Measurements from ENCODE around the gene TIMM22.
"Not testable (repeated sequence)": the region's sequence is repeated elsewhere in the genome, so short reads cannot be mapped to it uniquely, and the experiment has no call there.

Gene TIMM22

DNA sequence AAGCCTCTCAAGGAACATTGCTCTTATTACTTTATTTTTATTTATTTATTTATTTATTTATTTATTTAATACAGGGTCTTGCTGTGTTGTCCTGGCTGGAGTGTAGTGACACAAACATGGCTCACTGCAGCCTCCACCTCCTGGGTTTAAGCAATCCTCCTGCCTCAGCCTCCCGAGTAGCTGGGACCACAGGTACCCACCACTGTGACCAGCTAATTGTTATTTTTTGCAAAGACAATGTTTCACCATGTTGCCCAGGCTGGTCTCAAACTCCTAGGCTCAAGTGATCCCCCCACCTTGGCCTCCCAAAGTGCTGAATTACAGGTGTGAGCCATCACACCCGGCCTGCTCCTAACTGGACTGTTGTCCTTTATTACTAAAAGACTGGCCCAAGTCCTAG, 22.2 kb upstream of the TIMM22 start:
- DNase-seq: not testable (repeated sequence)

DNA sequence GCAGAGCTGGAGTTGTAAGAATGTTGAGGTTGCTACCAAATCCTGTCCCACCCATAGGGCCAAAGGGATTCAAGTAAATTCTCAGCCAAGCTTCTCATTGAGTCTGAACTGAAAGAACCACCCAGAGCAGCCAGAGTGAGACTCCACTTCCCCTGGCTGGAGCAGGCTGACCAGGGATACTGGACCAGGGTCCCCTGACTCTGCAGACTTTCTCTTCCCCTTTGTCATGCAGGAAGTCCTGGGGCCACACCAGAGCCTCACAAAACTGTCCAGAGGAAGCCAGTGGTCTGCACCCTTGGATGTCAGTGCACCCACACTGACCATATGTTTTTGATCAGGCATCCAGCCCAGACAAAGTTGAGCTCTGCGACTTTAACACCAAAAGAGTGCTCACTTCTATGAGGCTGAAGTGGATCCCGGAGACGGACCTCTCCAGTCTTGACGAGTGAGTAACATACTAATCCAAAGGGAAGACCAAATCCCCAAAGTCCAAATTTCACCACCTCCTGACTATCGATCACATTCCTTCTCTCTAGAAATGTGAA, 21.5 kb upstream of the TIMM22 start:
- DNase-seq: no peak

DNA sequence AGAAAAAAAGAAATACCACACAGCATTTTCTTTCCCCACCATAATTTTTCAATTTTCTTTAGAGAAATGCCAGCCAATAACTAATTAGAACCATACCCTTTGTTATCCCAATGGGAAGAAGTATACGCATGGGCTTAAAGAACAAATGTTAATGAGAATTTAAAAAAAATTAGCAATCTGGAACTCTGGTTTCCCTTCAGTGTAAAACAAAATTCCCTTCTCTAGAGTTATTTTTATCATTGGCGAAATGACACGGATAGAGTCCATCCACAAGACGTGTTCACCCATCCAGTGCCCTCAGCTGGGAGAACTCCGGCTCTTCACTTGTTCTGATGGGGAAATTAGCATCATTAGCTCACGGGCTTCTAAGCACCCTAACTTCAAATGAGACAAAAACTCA, 20.6 kb upstream of the TIMM22 start:
- DNase-seq: no peak

DNA sequence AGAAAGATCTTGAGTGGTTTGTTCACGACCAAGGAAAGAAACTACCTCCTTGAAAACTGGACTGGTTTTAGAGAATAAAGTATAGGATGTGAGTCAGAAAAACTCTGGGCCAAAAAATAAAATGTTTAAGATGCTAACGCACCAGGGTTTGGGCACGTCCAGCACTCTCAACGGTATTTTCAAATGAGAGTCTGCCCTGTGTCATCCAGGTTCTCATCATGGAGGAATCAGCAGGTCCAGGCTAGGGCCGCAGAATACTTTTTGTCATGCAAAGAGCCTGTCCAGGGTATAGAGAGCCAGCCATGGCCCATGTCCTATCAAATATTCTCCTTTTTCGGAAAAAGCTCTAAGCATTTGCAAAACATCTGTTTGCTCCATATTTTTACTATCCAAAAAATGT, 19.8 kb upstream of the TIMM22 start:
- DNase-seq: no peak

DNA sequence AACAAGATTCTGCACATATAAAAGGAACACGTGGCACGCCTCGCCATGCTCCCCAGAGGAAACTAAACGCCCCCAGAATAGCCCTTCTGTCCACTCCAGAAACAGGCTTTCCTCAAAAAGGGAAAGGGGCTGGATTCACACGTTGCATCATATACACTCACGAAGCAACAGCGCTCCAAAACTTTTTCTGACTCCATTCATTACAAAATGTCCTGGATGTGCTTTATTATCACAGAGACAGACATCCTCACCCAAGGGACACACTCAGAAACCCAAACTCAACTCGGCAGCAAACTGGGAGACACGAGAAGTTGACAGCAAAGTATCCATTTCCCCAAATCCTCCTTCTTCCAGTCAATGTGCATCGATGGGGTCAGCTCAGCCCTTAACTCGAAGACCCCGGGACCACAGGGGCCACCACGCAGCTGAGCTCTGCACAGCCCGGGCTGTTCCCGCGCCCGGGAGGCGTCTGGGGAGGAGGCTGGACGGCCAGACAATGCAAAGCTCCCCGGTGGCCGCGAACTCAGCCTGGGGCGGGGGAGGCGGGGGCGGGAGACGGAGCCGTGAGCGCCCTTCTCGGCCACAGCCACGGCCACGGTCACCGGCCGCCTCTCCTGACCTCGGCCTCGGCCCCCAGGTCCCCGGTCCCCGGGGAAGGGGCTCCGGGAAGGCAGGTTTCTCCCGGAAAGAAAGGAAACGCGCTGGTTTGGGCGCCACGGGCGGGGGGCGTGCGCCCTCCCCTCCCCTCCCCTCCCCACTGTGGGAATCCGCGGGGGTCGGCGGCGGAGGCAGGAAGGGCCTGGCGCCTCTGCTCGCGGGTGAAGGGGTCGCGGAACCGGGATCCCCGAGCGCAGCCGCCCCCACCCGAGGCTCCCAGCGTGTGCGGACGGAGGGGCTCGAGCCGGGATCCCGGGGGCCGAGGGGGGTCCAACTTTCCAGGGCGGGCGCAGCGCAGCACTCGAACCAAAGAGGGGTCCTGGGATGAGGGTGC, 18.5 kb upstream of the TIMM22 start:
- DNase-seq: peak in 1 of 4 experiments; percentile 10

DNA sequence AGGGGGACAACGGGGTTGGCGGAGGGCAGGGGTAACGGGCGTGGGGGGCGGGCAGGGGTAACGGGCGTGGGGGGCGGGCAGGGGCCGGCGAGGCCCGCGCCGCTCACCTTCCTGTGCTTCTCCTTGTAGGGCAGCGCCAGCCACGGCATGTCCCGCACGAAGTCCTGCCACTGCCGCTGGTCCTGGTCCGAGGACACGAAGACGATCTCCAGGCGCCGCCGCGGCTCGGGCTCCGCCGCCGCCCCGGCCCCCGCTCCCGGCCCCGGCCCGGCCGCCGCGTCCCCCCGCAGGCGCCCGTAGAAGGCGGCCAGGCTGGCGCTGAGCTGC, 17.8 kb upstream of the TIMM22 start:
- DNase-seq: no peak

DNA sequence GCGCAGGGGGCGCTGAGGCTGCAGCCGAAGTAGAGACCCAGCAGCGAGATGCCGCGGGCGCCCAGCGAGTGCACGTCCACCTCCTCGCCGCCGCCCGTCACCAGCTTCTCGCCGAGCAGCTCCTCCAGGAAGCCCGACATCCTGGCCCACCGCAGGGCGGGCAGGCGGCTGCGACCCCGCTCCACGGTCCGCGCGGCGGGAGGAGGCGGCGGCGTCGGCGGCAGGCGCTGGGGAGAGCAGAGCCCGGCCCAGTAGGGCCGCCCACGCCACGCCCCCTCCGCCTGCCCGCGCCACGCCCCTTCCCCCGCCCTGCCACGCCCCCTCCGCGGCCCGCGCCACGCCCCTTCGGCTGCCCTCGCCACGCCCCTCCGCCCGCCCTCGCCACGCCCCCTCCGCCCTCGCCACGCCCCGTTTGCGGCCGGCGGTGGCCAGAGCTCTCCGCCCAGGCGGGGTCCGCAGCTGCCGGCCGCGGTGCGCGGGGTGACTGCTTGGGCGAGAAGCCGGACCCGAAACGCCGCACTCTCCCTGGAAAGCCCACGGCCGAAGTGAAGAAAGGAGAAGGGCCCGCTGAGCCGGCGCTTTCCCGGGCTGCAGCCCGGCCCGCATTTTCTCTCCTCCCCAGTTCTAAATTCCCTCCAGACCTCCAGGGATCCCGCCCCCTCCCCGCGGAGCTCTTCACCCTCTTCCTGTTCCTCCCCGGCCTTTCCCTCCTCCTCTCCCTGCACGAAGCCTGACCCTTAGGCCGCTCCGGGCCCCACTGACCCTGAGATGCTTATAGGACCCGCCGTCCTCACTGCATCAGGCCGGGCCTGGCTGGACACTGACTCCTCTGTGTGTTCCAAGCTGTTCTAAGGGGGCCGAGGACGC, 17.2 kb upstream of the TIMM22 start, which contains the start of gene NXN:
Gene NXN, minus strand, starts transcription at position 238 of the 867 bp plus-strand sequence.
- peak; percentile 88 to 95 (median 94) for DNase-seq

DNA sequence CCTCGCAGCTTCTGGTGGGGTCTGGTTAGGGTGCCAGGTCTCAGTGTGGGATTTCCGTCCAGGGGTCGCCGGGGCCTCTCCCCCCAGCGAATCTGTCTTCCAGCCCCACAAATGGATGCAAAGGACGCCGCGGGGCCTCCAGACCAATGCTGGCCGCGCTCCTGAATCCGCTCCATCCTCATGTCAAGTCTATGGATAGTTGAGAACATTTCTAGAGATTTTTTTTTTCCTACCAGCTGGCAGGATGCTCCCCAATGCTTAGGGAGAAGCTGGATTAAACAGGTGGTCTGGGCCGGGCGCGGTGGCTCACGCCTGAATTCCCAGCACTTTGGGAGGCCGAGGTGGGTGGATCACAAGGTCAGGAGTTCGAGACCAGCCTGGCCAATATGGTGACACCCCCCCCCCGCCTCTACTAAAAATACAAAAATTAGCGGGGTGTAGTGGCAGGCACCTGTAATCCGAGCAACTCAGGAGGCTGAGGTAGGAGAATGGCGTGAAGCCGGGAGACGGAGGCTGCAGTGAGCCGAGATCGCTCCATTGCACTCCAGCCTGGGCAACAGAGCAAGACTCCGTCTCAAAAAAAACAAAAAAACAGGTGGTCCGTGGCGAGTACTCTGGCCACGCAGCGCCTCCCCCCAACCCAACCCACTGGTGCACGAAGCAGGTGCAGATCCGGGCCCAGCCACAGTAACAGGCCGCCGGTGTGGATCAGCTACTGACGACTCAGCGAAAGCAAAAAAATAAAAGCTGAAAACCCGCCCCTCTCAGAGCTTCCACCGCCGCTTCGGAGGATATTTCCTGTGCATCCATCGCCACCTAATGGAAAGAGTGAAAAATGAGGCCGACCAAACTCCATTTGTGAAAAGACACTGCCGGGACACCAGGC, 16.3 kb upstream of the TIMM22 start:
- DNase-seq: peak; percentile 43 to 66 (median 55)

DNA sequence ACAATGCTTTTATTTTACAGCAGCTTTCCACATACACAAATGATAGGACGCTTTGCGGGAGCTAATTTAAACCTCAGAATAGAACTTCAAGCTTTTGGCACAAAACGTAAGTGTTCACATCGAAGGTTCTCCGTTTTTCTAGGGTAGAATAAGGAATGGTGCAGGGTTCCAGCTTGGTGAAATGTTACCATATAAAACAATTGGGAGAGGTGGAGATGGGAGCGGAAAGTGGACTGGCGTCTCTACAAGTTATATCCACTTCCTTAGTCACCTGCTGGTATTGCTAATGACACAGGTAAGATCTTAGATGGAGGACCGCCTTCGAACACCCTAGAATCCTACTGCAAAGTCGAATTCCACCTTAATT, 15.7 kb upstream of the TIMM22 start:
- DNase-seq: no peak

DNA sequence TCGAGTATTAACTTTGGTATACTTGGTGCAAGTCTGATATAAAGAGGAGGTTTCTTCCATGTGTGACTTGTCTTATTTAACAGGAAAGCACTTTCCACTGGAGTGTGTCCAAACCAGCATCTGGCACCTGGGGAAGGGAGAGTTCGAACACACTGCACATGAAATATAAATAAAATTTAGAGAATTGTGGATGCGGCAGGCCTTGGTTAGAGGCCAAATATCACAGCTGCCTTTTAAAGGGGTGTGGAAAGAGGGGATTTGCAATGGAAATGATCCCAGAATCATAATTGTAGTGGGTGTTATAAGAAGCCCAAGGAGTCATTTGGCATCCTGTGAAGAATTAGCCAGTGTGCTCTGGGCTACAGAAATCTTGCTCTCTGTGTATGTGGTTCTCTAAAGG, 13.0 kb upstream of the TIMM22 start:
- DNase-seq: no peak

DNA sequence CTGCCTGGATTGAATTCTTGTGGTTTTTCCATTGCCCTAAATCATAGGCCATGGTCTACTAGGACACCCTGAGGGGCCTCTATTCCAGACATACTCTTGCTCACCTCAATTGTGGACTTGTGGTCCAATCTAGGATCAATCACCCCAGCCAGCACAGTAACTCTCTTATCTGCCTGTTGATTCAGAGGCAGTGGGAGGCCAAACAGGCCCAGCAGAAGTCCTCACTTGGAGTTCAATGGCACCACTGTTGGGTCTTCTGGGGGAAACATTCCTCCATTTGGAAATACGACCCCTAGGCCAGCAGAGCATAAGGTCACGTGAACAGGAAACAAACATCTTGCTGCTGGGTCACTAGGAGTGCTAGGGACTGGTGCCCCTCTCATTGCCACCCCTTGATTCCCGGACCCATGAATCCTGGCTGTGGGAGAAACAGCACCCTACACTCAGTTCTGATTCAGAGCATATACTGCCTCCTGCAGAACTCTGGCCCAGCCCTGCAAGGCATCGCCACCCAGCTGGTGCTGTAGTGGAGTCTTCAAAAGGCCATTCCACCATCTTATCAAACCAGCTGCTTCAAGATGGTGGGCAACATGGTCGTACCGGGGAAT, 10.5 kb upstream of the TIMM22 start:
- DNase-seq: no peak

DNA sequence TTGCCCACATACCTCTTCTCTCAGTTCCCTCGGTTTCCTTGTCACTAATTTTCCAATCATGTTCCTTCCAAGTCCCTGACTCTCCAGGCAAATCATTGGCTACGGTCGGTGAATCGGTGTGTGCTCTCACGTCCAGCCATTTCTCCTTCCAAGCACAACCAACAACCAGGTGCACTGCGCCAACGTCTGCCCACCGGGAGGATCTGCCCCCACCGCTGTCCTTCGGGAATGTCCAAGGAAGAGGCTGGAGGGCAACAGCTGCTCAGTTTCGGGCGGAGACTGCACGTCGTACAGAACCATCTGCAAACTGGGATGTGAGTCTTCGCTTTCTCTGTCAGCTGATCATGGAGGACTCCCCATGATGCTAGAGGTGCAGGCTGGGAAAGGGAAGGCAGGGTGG, 9.0 kb upstream of the TIMM22 start:
- no peak for DNase-seq

DNA sequence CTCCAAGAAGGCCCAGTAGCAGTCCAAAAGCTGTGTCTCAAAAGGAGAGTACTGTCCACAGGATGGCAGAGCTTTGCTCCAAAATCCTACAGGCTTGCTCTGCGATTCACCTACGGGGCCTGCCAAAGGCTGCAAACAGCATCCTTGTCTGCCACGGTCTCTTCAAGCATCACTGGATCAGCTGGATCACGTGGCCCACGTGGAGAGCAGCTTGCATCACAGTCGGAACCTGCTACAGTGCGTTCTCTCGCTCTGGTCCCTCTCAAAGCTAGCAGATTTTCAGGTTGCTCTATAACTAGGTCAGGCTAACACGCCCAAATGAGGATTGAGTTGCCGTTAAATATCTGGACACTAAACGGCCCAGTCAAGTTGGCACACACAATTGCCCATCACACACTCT, 8.4 kb upstream of the TIMM22 start:
- DNase-seq: no peak

DNA sequence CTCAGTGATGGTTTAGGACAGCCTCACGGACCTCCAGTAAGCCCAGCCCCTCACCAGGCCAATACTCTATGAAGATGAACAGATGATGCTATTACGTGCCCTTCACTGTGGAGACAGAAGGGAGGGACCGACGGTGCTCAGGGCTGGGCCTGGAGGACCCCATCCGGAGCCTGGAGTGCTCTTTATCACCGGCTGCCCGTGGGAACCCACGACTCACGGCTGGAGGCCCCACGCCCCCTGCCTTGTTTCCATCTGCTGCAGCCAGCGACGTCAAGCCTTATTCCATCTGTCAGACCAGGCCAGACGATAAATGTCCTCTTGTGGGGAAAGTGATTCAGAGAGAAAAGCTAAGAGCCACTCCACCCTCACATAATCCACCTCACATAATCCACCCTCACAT, 4.0 kb upstream of the TIMM22 start:
- no peak for DNase-seq

DNA sequence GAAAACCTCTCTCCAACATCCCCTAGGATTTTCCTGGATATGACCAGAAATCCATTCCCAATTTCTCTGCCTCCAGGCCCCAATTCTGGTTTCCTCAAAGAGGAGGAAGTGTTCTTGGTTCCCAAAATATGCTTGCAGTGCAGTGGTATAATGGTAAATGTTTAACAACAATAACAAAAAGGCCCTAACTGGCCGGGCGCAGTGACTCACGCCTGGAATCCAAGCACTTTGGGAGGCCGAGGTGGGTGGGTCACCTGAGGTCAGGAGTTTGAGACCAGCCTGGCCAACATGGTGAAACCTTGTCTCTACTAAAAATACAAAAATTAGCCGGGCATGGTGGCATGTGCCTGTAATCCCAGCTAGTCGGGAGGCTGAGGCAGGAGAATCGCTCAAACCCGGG, 1.6 kb upstream of the TIMM22 start:
- DNase-seq: not testable (repeated sequence)

DNA sequence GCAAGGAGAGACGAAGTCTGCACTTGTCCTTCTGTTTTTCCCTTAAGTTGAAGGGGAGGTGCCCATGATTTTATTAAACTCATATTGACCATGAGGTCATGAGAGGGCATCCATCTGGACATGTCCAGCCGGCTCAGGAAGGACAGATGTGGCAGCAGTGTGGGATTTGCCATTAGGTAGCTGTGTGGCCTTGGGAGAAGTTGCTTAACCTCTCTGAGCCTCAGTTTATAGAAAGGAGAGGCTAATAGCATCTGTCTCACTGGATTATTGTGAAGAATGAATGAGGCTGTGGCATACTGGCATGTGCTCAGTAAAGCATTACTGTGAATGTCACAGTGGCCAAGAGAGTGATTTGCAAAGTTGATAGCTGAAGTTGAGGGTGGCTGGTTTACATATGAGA, 1.2 kb downstream of the TIMM22 start:
- DNase-seq: no peak

DNA sequence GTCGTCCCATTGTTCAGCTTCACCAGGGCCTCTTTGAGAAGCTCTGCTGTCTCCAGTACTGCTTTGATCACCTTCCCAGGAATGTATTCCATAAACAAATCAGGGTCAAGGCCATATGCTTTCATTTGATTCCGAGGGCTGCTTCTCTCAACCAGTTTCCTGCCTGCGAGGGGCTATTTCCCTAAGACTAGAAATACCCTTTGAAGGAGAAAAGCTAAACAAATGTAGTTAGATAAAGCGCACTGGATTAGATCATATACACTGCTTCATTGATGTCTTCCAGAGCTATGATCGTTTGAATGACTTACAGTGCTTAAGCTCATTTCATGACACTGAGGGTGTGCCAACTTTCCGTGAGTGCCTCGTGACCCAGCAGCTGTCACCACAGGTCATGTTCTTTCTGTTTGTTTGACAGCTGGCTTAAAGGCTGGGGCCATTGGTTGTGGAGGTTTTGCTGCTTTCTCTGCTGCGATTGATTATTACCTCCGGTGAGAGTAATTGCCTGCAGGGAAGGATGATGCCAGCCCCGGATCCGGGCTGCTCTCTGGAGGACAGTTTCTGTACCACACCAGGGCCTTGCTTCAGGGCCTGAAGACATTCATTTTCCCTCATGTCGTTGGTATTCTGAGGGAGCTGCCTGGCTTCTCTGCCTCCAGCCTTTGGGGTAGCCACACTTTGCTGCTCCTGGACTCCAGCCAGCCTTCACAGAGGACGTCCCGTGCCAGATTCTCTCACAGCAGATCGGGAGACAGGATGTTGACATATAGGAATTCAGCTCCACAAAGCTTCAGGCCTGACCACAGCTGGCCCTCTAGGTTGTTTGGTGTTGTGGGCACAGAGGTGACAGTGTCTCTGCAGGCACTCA, 3.9 kb downstream of the TIMM22 start:
- DNase-seq: no peak

DNA sequence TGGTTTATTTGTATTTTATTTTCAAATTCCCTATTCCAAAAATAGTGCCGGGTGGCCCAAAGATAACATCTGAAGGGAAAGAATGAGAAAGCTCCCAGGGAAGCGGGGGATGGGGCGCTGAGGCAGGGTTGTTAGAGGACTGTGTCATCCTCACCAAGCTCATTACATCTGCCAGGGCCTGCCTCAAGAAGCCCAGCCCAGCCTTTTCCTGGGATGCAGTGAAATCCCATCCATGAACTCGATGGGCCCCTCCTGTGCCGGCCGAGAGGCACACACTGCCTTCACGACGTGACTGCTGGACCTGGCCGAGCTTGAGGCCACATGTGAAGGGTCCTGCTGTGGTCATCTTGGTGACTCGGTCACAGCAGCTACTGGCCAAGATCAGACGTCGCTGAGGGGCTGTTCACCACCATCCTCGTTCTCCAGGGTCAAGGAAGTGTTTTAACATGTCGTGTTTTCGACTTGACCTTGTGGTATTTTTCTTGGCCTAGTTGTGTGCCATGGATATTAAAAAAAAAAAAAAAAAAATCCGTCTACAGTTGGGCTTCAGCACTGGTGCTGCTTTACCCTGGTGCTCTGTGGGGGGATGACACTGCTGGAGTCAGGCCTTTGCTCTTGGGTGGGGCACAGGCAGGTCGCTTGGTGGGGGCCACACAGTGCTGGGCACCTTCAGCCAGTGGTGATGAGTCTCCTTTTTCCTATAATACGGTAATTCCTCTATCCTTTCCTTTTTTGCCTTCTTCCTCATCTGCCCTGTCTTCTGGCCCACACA, 4.9 kb downstream of the TIMM22 start:
- DNase-seq: no peak

DNA sequence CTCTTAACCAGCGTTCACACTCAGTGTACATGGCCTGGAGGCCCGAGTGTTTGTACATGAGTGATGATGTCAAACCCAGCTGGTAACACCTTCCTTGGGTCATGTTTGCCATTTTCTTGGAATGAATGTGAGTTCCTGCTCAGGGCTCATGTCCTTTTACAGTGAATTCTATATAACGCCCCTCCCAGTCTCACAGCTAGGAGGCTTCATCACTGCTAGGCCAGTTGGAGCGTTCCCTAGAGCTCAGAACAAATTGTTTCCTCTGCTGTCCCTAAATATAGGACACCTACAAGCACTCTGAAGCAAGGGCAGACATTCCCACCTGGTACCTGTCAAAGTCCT, 5.5 kb downstream of the TIMM22 start:
- DNase-seq: no peak

DNA sequence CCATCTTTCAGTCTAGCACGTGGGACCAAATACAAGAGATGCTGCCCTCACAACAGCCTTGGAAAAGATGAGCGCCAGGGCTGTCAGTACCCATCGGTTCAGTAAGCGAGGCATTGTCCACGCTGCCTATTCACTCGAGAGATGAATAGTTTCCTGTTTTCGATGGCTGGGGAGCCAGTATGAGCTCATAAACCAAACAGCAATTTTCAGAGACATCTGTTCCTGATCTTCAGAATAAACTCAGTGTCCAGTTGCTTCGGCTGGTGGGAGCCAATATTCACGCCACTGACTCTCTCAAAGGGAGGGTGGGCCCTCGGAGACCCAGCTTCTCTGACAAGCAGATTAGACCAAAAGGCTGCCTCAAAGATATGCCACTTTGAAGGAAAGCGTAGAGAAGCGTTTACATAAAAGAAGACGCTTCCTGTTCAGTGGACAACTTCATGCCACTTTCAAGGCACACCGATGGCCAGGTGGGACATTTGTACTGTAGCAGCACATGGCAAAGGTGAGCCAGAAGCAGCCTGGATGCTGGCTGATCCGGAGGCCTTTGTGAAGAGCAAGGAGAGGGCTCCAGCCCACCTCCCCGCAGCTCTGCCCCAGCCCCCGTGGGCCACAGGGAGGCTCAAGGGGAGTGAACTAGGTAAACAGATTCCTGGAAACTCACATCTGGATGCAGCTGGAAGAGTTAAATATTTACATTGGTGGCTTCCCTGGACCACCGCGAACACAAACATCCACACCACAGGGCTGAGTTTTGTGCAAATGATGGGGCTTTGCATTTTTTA, 6.0 kb downstream of the TIMM22 start:
- no peak for DNase-seq
